MM.1S (cell line): Measurements from ENCODE around the gene WIPF2.

Experiments used
- CTCF ChIP-seq: fragments of 300-600 bp; sonication (generic); IDR thresholded peaks from 2 replicates; pipeline ENCODE4 v1.5.1; 2016; ENCODE audit warnings: antibody characterized with exemption, low read length, mixed read lengths
- EZH2 ChIP-seq: fragments of 300-600 bp; sonication (generic); optimal IDR thresholded peaks from 2 replicates; pipeline ENCODE3; 2017; ENCODE audit warnings: low read depth, mild to moderate bottlenecking, antibody characterized with exemption, low read length, mixed read lengths
- EZH2phosphoT487 ChIP-seq: fragments of 300-600 bp; sonication (generic); IDR thresholded peaks from 2 replicates; pipeline ENCODE4 v1.6.1; 2018; ENCODE audit warnings: antibody characterized with exemption, low read length

DNA sequence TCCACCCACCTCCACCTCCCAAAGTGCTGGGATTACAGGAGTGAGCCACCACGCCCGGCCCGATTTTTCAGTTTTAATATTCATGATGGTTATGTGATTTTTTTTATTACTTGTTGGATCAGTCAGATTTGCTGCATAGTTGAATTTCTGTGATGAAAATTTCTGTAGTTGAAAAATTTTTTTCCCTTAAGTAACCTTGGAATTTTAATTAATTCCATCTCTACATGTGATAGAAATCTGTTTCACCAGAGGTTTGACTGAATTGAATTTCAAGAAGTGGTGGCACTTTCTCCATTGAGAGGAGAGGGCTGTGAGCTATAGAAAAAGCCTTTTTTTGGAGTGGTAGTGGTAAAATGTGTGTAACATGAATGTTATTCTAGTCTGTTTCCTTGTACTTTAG, 24.7 kb downstream of the WIPF2 start:
- no peak for TF ChIP-seq EZH2
- no peak for TF ChIP-seq CTCF
- TF ChIP-seq EZH2phosphoT487: no peak
